SH-SY5Y (cell line): Measurements from ENCODE around the gene ZDHHC23.

Experiments
- GATA2 ChIP-seq: IDR thresholded peaks from 2 replicates; pipeline ENCODE4 v1.6.1; 2011; ENCODE audit warnings: mild to moderate bottlenecking, low read depth, low read length
- GATA3 ChIP-seq: IDR thresholded peaks from 2 replicates; pipeline ENCODE4 v1.6.1; 2011; ENCODE audit warnings: low read depth, mild to moderate bottlenecking, low read length, moderate library complexity

- TF ChIP-seq GATA2 (no peak), GATA3 (no peak)
Measured at GRCh38 chr3:113968986-113969385, 21.2 kb downstream of the ZDHHC23 start.
